HEK293T (cell line): ENCODE results near the gene MPV17L2.

Experiments used
- CTCF ChIA-PET: fragments of 350-600 bp; formaldehyde crosslinking; extraction: SDS; loops from one replicate; lab custom pipeline; 2021; ENCODE audit warnings: antibody characterized with exemption, inconsistent platforms; lab: Yijun Ruan, JAX
- POLR2A ChIA-PET: fragments of 350-600 bp; formaldehyde crosslinking; extraction: SDS; loops from one replicate; lab custom pipeline; 2020; ENCODE audit warnings: antibody characterized with exemption, inconsistent platforms; lab: Yijun Ruan, JAX
- DNase-seq: peaks from one replicate; pipeline ENCODE4 v3.0.0; 2012; ENCODE audit warnings: mixed read lengths; ENCODE audit errors: extremely low spot score
- ARNT ChIP-seq: fragments of 450-650 bp; IDR thresholded peaks from 2 replicates; pipeline ENCODE4 v1.6.1; 2017; ENCODE audit warnings: mild to moderate bottlenecking
- BHLHE40 ChIP-seq: fragments of 450-650 bp; IDR thresholded peaks from 2 replicates; pipeline ENCODE4 v1.6.1; 2016; ENCODE audit warnings: mild to moderate bottlenecking, moderate library complexity, borderline replicate concordance
- CTBP1 ChIP-seq: fragments of 450-650 bp; IDR thresholded peaks from 2 replicates; pipeline ENCODE4 v1.6.1; 2016; ENCODE audit warnings: borderline replicate concordance
- ELF4 ChIP-seq: fragments of 450-650 bp; IDR thresholded peaks from 2 replicates; pipeline ENCODE4 v1.6.1; 2017; ENCODE audit warnings: antibody characterized with exemption
- FOXA1 ChIP-seq: fragments of 450-650 bp; IDR thresholded peaks from 2 replicates; pipeline ENCODE4 v1.6.1; 2016; ENCODE audit warnings: mild to moderate bottlenecking
- FOXK2 ChIP-seq: fragments of 450-650 bp; IDR thresholded peaks from 2 replicates; pipeline ENCODE4 v1.6.1; 2016; ENCODE audit warnings: mild to moderate bottlenecking
- FOXM1 ChIP-seq: fragments of 450-650 bp; IDR thresholded peaks from 2 replicates; pipeline ENCODE4 v1.6.1; 2017; ENCODE audit warnings: mild to moderate bottlenecking, borderline replicate concordance
- HDGF ChIP-seq: fragments of 450-650 bp; IDR thresholded peaks from 2 replicates; pipeline ENCODE4 v1.6.1; 2017; ENCODE audit warnings: antibody characterized with exemption, borderline replicate concordance
- L3MBTL2 ChIP-seq: fragments of 450-650 bp; conservative IDR thresholded peaks from 2 replicates; pipeline ENCODE4 v1.6.1; 2016; ENCODE audit warnings: mild to moderate bottlenecking
- LEF1 ChIP-seq: fragments of 450-650 bp; IDR thresholded peaks from 2 replicates; pipeline ENCODE4 v1.6.1; 2017; ENCODE audit warnings: mild to moderate bottlenecking, borderline replicate concordance
- NFRKB ChIP-seq: fragments of 450-650 bp; IDR thresholded peaks from 2 replicates; pipeline ENCODE4 v1.6.1; 2016; ENCODE audit warnings: mild to moderate bottlenecking, moderate library complexity
- SP1 ChIP-seq: fragments of 450-650 bp; IDR thresholded peaks from 2 replicates; pipeline ENCODE4 v1.6.1; 2017
- SUZ12 ChIP-seq: fragments of 450-650 bp; IDR thresholded peaks from 2 replicates; pipeline ENCODE4 v1.6.1; 2016; ENCODE audit warnings: mild to moderate bottlenecking
- TARDBP ChIP-seq: fragments of 450-650 bp; IDR thresholded peaks from 2 replicates; pipeline ENCODE4 v1.6.1; 2016
- ZNF384 ChIP-seq: fragments of 450-650 bp; IDR thresholded peaks from 2 replicates; pipeline ENCODE4 v1.6.1; 2016
- TF ChIP-seq, protein P1 (sequence below): fragments of 450-650 bp; IDR thresholded peaks from 2 replicates; pipeline ENCODE4 v1.6.1; 2016

Gene MPV17L2

DNA sequence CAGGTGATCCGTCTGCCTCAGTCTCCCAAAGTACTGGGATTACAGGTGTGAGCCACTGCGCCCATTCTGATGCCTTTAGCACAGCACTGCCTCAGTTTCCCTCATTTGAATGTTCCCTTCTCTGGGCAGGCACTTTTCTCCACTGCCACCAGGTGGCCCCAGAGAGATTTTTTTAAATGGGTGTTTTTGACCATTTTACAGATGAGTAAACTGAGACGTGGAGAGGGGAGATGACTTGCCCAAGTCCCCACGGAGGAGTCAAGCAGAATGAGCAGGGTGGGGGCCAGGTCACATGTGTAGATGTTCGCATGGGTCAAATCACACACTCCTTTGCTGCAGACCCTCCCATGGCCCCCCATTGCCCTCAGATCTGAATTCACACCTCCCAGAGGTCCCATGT, 36.5 kb downstream of the MPV17L2 start:
- POLR2A ChIA-PET: no interaction called here
- DNase-seq: no peak
- CTCF ChIA-PET: no interaction called here
- TF ChIP-seq SP1 (no peak), BHLHE40 (no peak), FOXK2 (no peak), ARNT (no peak), HDGF (no peak), ZNF384 (no peak), NFRKB (no peak), FOXM1 (no peak), FOXA1 (no peak)
- TF ChIP-seq, protein P1, sequence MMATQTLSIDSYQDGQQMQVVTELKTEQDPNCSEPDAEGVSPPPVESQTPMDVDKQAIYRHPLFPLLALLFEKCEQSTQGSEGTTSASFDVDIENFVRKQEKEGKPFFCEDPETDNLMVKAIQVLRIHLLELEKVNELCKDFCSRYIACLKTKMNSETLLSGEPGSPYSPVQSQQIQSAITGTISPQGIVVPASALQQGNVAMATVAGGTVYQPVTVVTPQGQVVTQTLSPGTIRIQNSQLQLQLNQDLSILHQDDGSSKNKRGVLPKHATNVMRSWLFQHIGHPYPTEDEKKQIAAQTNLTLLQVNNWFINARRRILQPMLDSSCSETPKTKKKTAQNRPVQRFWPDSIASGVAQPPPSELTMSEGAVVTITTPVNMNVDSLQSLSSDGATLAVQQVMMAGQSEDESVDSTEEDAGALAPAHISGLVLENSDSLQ: no peak

DNA sequence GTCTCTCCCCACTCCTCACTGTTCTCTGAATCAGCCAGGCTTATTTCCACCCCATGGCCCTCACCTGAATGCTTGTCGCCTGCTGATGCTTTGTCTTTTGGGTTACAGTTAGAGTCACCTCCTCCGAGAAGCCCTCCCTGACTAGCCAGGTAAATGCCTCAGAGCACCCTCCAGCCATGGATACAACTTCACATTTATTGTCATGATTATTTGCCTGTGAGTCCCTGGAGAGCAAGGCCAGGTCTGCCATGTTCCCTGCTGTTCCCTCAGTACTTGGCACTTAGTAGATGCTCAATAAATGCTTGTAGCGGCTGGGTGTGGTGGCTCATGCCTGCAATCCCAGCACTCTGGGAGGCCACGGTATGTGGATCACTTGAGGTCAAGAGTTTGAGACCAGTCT, 36.9 kb downstream of the MPV17L2 start:
- ChIA-PET CTCF (no interaction called here), POLR2A (interaction anchor here (1.3 kb wide), 1 partner anchor 52 kb away, joined by 4 read pairs; no protein-coding TSS in a partner anchor)
- TF ChIP-seq NFRKB: no peak
- TF ChIP-seq FOXM1: no peak
- TF ChIP-seq ELF4: no peak
- TF ChIP-seq LEF1: no peak
- TF ChIP-seq, protein P1: no peak
- no peak for TF ChIP-seq FOXK2
- TF ChIP-seq FOXA1: no peak
- no peak for TF ChIP-seq CTBP1
- no peak for TF ChIP-seq L3MBTL2
- no peak for TF ChIP-seq BHLHE40
- no peak for TF ChIP-seq ZNF384
- TF ChIP-seq SUZ12: no peak
- TF ChIP-seq TARDBP: no peak
- TF ChIP-seq HDGF: no peak
- DNase-seq: no peak

DNA sequence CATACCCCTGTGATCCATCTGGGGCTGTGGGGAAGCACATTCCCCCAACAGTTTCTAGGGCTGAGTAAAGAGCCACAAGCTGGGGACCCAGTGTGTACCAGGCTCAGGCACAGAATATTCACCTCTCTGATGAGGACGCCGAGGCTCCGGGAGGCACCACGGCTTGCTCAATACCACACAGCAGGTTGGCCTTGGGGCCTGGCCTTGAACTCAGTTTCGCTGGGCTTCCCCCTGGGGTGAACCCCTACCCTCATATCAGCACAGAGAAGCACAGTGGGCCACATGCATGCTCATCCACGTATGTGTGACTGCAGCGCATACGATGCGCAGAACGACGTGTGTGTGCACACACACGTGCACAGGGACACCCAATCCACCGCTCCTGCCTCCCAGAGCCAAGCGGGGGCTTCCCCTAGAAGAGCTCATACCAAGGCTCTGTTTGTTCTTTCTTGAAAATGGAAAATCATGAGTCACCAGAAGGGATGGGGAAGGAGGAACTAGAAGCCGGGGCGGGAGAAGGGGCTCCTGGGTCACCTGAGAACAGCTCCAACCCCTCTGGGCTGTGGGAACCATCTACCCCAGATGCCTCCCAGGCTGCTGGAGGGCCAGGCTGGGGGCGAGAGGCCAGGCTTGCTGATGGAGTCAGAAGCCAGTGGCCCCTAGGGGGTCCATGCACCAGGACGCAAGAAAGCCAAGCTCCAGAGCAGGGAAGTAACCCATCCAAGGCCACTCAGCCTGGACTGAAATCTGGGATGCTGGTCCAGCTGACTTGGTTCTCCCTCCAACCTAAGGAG, 38.1 kb downstream of the MPV17L2 start:
- POLR2A ChIA-PET: interaction anchor here (1.3 kb wide), 1 partner anchor 51 kb away, joined by 4 read pairs; no protein-coding TSS in a partner anchor
- no peak for DNase-seq
- CTCF ChIA-PET: no interaction called here
- TF ChIP-seq FOXK2: no peak
- no peak for TF ChIP-seq FOXA1
- no peak for TF ChIP-seq SP1
- no peak for TF ChIP-seq L3MBTL2
- TF ChIP-seq FOXM1: no peak

DNA sequence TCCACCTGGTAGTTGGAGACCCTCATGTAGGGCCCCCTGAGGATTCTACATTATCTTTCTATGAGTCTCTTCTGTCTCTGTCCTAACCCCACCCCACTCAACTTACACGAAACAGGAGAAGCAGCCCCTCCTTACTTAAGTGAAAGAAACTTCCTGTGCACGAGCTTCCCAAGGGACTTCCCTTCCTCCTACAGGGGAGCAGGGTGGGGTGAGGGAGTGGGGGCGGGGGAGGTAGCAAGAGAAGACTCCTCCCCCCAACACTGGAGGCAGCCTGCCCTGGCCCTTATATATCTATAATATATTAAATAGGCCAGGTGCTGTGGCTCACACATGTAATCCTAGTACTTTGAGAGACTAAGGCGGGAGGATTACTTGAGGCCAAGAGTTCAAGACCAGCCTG, 38.8 kb downstream of the MPV17L2 start:
- no peak for DNase-seq
- CTCF ChIA-PET: interaction anchor here (0.7 kb wide), 1 partner anchor 12 kb away, joined by 3 read pairs; no protein-coding TSS in a partner anchor
- TF ChIP-seq ZNF384 (no peak), SUZ12 (no peak), SP1 (no peak), FOXK2 (no peak), LEF1 (no peak), NFRKB (no peak), FOXA1 (no peak), BHLHE40 (no peak), ELF4 (no peak), CTBP1 (no peak), FOXM1 (no peak), TARDBP (no peak), L3MBTL2 (no peak)
- TF ChIP-seq, protein P1: no peak

DNA sequence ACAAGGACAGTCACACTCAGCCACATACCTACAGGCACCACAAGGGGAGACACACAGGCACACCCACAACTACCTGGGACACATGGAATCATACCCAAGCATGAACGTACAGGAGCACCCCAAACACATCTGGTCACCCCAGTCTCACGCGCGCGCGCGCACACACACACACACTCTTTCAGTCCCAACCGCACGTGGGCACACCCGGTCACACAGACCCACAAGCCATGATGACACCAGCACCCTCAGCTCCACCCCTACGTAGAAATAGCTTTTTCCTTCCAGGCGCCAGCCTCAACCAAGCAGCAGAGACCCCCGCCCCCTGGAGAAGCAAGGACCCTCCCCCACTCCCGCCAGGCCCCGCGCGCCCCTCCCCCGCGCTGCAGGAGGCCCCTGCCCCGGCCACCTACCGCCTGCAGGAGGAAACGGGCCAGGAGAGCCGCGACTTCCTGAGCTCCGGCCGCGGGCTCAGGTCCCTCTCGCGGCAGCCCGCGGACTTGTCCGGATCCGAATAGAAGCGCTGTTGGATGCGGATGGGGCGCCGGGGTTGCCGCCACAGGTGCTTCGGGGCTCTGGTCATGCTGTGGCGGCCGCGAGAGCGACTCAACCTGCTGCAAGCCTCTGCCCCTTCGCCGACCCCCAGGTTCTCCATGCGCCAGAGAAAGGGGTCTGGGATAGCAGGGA, 39.7 kb downstream of the MPV17L2 start:
- TF ChIP-seq BHLHE40 (no peak), ELF4 (no peak), NFRKB (no peak), FOXK2 (no peak)
- ChIA-PET CTCF (interaction anchor here (0.6 to 1.4 kb wide), 6 partner anchors 9 to 98 kb away, joined by 3 to 7 read pairs (median 3); no protein-coding TSS in a partner anchor), POLR2A (interaction anchor here (1.7 to 1.9 kb wide), 3 partner anchors 9 to 49 kb away, joined by 4 to 14 read pairs (median 5); partner anchors contain the start of gene JUND)

More for the DNA sequence above, 38.8 kb downstream of the MPV17L2 start:
- POLR2A ChIA-PET: no interaction called here

More for the DNA sequence above, 39.7 kb downstream of the MPV17L2 start:
- DNase-seq: peak; percentile 64
